HG02798 (cell line): ENCODE data around the gene CASP12.

Source experiments
- ATAC-seq: cut with Tn5 transposase; IDR thresholded peaks from one replicate; pipeline ENCODE4 v1.9.1; 2021; ENCODE audit warnings: mild to moderate bottlenecking; ENCODE audit not compliant: unreplicated experiment, poor library complexity

The CASP12 gene

GRCh38 chr11:104892723-104893511, 5.3 kb downstream of the CASP12 start:
- no peak for ATAC-seq

GRCh38 chr11:104891135-104891534, 7.1 kb downstream of the CASP12 start:
- no peak for ATAC-seq

DNA sequence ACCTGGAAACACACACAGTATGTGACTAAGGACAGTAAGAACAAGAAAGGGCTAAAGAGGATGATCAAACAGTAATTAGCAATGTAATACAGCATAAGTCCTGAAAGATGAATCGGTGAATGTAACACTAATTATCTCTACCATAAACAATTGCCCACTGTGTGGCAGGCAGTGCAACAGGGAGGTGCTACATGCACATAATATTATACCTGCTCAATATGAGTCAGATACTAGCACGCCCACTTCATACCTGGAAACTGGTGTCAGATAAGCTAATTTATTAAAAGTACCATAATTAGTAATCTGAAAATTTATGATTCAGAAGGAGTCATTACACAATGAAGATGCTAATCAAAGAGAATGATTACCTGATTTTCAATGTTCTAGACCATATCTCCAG, 14.9 kb downstream of the CASP12 start:
- no peak for ATAC-seq

DNA sequence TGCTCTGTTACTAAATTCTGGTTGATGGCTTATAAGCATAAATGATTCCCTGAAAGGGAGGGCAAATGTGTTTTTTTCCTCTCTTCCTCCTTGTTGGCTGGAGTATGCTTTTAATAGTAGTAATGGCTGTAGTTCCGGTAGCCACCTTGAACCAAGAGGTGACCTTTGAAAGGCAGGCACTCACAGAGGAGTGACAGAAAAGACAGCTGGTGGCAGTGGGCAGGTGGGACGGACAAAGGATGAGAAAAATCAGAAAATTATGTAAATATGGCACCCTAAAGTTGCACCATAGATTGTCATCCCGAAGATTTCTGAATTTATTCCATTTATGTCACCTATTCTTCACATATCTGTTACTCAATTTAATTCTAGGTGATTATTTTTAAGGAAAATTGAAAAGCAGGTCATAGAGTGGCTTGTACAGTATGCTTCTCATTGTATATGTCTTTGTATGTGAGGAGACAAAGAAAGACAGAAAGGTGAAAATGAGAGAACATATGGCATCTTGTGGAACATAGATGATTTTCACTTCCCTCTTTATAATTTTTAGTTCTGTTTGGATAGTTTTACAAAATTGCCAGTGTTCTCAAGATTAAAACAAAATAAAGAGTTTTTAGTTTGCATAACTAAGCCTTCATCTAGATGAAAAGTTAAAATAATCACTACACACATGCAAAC, 17.0 kb downstream of the CASP12 start:
- ATAC-seq = peak; percentile 81

DNA sequence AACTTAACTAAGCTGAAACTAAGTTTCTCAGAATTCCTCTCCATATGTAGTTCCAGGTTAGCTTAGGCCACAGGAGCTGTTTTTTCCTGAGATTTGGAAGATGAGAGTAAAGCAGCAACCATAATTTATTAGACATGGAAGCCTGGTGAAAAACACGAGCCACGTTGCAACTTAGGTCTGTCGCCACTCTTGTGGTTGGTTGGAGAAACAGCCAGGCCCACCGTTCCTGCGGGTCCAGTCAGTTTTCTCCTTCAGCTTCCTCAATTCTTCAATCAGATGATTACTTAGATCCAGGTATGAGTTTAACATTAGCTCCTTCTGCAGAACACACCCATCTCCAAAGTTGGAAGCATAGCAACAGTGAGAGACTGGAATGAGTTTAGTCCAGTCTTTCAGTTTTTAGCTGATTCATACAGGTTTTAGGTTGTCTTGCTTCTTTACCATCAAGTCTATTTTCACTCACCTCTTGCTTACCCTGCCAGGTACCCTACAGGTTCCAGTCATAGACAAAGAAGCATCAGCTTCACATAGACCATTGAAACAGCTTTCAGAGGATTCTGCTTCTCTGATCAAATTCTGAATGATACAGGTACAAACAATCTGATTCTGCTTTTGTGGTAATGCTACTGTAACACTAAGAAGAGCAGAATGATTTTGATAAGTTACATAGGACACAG, 18.6 kb downstream of the CASP12 start:
- ATAC-seq = no peak

GRCh38 chr11:104876861-104877431, 21.3 kb downstream of the CASP12 start:
- peak; percentile 63 for ATAC-seq

GRCh38 chr11:104876324-104876723, 21.9 kb downstream of the CASP12 start:
- ATAC-seq = no peak

DNA sequence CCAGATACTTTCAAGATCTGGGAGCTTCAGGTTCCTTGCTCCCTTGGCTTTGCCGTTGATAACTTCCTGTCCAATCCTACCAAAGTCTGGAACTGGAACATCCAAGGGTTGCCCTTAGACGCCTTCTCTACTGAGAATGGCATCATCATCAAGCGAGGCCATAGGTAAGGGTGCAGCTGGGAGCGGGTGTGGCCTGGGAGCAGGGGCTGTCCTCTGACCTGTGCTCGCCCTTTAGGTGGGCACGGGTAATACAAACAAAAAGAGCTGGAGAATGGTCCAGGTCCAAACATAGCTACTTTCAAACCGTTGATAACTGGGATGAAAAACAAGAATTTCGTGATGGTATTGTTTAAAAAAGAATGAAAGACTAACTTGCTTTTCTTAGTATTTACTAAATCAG, 25.0 kb downstream of the CASP12 start:
- ATAC-seq = no peak

DNA sequence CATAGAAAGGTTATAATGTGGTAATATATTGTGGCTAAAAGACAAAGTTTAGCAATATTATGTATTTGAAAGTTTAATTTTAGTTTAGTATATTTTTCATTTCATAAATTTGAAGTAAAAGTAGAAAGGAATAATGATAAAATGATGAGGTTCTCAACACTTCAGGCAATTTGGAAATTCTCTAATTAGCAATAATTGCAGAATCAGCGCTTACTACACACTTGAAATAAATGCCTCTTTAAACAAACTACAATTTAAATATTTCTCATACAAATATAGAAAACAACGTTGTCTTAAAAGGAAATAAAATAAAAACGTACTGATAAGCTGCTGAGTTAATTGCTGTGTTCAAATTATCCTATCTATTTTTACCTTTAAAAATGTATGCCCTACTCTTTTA, 25.9 kb downstream of the CASP12 start:
- no peak for ATAC-seq

DNA sequence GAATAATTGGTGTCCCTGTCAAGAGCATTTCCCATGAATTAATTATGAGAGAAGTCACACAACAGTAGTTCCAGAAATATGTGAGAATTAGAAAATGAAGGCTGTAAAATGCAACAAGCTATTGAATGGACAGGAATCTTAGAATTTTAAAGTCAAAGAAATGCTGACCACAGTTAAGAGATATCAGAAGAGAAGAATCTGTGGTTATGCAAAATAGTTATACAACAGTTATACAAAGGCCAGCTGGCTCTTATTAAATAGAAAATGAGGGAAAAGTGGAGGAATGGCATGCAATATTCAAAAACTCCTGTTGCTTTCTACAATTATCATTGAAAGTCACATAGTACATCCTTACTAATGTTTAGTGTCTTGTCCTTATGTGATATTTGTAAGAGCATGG, 27.4 kb downstream of the CASP12 start:
- ATAC-seq = peak; percentile 45

GRCh38 chr11:104866815-104867214, 31.4 kb downstream of the CASP12 start:
- no peak for ATAC-seq

DNA sequence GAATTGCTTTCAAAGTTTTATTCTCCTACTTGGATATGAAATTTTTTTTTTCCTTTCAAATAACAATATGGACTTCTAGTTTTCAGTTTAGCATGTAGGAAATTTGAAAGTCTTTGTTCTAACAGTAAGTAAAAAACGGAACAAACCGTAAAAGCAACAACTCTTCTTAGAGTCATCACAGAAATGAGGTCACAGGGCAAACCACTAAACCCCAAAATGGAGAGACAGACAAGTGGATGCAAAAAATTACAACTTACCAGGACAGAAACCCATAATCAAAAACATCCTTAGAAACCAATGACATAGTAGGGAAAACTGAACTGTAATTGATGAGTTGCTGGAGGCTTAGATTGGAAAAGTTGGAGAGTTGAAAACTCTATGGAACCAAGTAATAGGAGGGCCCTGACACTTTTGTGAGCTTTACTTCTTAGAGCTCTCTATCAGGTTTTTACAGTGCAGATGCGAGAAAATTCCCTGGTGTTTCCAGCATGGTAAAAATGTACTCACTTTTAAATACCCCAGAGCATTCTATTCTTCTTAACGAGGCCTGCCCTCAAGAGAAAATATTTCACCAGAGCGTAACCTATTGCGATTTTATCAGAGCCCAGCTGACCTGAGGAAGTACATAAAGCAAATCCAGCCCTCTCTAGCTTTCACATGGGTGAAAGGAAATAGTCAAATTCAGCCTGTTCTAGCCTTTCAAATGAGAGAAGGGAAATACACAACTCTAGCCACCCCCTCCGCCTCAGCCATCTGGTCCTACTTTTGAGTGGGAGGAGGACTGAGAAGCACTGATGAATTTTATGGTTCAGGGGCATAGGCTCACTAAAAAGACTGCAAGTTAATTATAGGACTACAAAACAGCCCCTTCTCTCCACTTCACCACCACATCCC, 39.1 kb downstream of the CASP12 start:
- peak; percentile 79 for ATAC-seq

DNA sequence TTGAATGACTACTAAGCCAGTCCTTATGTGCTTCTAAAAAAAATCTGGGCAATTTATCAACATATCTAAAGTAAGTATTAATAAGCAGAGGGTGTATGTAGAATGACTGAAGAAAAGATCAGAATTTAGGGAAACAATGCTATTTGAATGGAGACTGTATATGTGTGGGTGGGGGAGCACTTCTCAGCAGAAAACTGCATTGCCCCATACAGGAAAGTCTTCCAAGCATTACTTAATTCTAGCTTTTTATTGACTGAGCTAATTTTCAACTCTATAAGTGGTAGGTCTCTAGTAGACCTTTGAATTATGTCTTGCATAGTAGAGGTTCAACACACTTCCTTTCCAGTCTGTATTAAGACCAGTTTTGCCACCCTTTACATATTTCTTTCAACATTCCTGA, 41.7 kb downstream of the CASP12 start:
- ATAC-seq = no peak

- no peak for ATAC-seq
These were observed 42.3 kb downstream of the CASP12 start for GRCh38 chr11:104855965-104856364.

- ATAC-seq = no peak
These were observed 45.0 kb downstream of the CASP12 start for GRCh38 chr11:104853276-104853675.

DNA sequence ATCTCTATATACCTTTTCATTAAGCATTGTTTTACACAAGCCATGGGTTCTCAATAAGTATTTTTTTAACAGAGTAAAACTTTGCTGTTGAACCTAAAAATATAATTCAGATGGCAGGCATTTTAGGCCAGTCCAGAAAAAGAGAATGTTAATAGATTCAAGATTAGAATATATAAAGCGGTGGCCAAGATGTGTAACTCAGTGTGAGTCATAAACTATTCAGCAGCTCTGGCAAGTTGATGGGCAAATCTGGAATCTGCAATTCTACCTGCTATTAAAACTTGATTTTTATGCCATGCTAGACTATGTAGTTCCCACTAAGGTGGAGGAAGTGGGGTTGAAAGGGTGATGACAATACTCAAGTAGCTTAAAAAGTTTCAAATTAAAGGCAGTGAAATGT, 45.4 kb downstream of the CASP12 start:
- no peak for ATAC-seq

GRCh38 chr11:104846216-104846615, 52.0 kb downstream of the CASP12 start:
- ATAC-seq = no peak

- ATAC-seq = no peak
These were observed 53.8 kb downstream of the CASP12 start for GRCh38 chr11:104844451-104844850.

- ATAC-seq = peak; percentile 46
These were observed 55.0 kb downstream of the CASP12 start for GRCh38 chr11:104843150-104843836.
